Measurements from ENCODE around the gene CAMSAP1.

The CAMSAP1 gene

GRCh38 chr9:135760465-135760864 lies 146.9 kb downstream of the CAMSAP1 start:
- no peaks in the 10 kb centered on the region for H4K20me1 ChIP-seq (ENCODE audit: insufficient read depth, low read length)
- H3K4me3 ChIP-seq (ENCODE audit: low read depth in 1 of 2, low read length in 2 of 2): no peak overlapping the region
- H3K36me3 ChIP-seq (ENCODE audit: insufficient read depth, low read length): no peaks in the 10 kb centered on the region
- H3K27me3 ChIP-seq (ENCODE audit: insufficient read depth, low read length, poor library complexity): no peaks in the 10 kb centered on the region
- H3K4me2 ChIP-seq (ENCODE audit: insufficient read depth, low read length): no peak overlapping the region
- H3K27ac ChIP-seq (ENCODE audit: low read length): no peak overlapping the region
- no peaks in the 10 kb centered on the region for H3K4me1 ChIP-seq (ENCODE audit: insufficient read depth, low read length)
- TF ChIP-seq EZH2 (IDR thresholded peaks at IDR 0.05; ENCODE audit: borderline replicate concordance, low read depth, low read length, severe bottlenecking) (no peak), CTCF (IDR thresholded peaks at IDR 0.05; ENCODE audit: borderline replicate concordance, extremely low read depth, low read length, poor library complexity, severe bottlenecking) (no peak)
- no peak overlapping the region for H3K9ac ChIP-seq (ENCODE audit: low read depth, low read length)
- DNase-seq (no peak), ATAC-seq (ENCODE audit: insufficient read depth, low read depth) (no peak)
- no peak overlapping the region for H2AFZ ChIP-seq (ENCODE audit: low read depth, low read length)
- H3K9me3 ChIP-seq (ENCODE audit: insufficient read depth, low read length, severe bottlenecking): no peaks in the 10 kb centered on the region
- no peaks in the 10 kb centered on the region for H3K79me2 ChIP-seq (ENCODE audit: insufficient read depth, low read length)

GRCh38 chr9:135759676-135760300 lies 147.6 kb downstream of the CAMSAP1 start:
- H2AFZ ChIP-seq (ENCODE audit: low read depth, low read length): no peak overlapping the region
- DNase-seq: no peak
- no peaks in the 10 kb centered on the region for H3K36me3 ChIP-seq (ENCODE audit: insufficient read depth, low read length)
- H3K27me3 ChIP-seq (ENCODE audit: insufficient read depth, low read length, poor library complexity): no peaks in the 10 kb centered on the region
- no peak overlapping the region for H3K4me3 ChIP-seq (ENCODE audit: low read depth in 1 of 2, low read length in 2 of 2)
- no peaks in the 10 kb centered on the region for H3K4me1 ChIP-seq (ENCODE audit: insufficient read depth, low read length)
- no peak overlapping the region for H3K9ac ChIP-seq (ENCODE audit: low read depth, low read length)
- ATAC-seq (ENCODE audit: insufficient read depth, low read depth): no peak
- no peaks in the 10 kb centered on the region for H3K9me3 ChIP-seq (ENCODE audit: insufficient read depth, low read length, severe bottlenecking)
- no peaks in the 10 kb centered on the region for H3K79me2 ChIP-seq (ENCODE audit: insufficient read depth, low read length)
- H4K20me1 ChIP-seq (ENCODE audit: insufficient read depth, low read length): no peaks in the 10 kb centered on the region
- H3K4me2 ChIP-seq (ENCODE audit: insufficient read depth, low read length): no peak overlapping the region
- no peak overlapping the region for H3K27ac ChIP-seq (ENCODE audit: low read length)
- TF ChIP-seq EZH2 (IDR thresholded peaks at IDR 0.05; ENCODE audit: borderline replicate concordance, low read depth, low read length, severe bottlenecking): no peak
- TF ChIP-seq CTCF (IDR thresholded peaks at IDR 0.05; ENCODE audit: borderline replicate concordance, extremely low read depth, low read length, poor library complexity, severe bottlenecking): no peak

GRCh38 chr9:135758870-135759269 lies 148.5 kb downstream of the CAMSAP1 start:
- no peaks in the 10 kb centered on the region for H3K27me3 ChIP-seq (ENCODE audit: insufficient read depth, low read length, poor library complexity)
- H4K20me1 ChIP-seq (ENCODE audit: insufficient read depth, low read length): no peaks in the 10 kb centered on the region
- H3K27ac ChIP-seq (ENCODE audit: low read length): no peak overlapping the region
- H3K4me1 ChIP-seq (ENCODE audit: insufficient read depth, low read length): no peaks in the 10 kb centered on the region
- H3K9ac ChIP-seq (ENCODE audit: low read depth, low read length): no peak overlapping the region
- H3K9me3 ChIP-seq (ENCODE audit: insufficient read depth, low read length, severe bottlenecking): no peaks in the 10 kb centered on the region
- no peak overlapping the region for H3K4me2 ChIP-seq (ENCODE audit: insufficient read depth, low read length)
- H3K79me2 ChIP-seq (ENCODE audit: insufficient read depth, low read length): no peaks in the 10 kb centered on the region
- TF ChIP-seq CTCF (IDR thresholded peaks at IDR 0.05; ENCODE audit: borderline replicate concordance, extremely low read depth, low read length, poor library complexity, severe bottlenecking): no peak
- no peaks in the 10 kb centered on the region for H3K36me3 ChIP-seq (ENCODE audit: insufficient read depth, low read length)
- H2AFZ ChIP-seq (ENCODE audit: low read depth, low read length): no peak overlapping the region
- no peak for DNase-seq
- H3K4me3 ChIP-seq (ENCODE audit: low read depth in 1 of 2, low read length in 2 of 2): no peak overlapping the region
- ATAC-seq (ENCODE audit: insufficient read depth, low read depth): no peak
